Smooth muscle cell (in vitro differentiated cells): ENCODE data around the gene AMPH. TPM values are rescaled to one million over a fixed set of nuclear protein-coding genes. Genes with fewer than 3 reads are reported as not detected.

ENCODE experiments used
- DNase-seq: peaks from one replicate; lab custom pipeline; 2025; ENCODE audit not compliant: unreplicated experiment; lab: John Stamatoyannopoulos, UW
- H2AFZ ChIP-seq: fragments of 200-600 bp; sonication (generic); 2 replicates; pipeline ENCODE4 v1.6.0; 2016; ENCODE audit warnings: antibody characterized with exemption, low read depth, mild to moderate bottlenecking
- H3F3A ChIP-seq: fragments of 200-600 bp; sonication (generic); 2 replicates; pipeline ENCODE4 v1.6.0; 2017; ENCODE audit warnings: antibody characterized with exemption, low read depth
- H3K27ac ChIP-seq: fragments of 200-600 bp; sonication (generic); 2 replicates; pipeline ENCODE4 v1.5.1; 2016; ENCODE audit warnings: low read depth, mild to moderate bottlenecking
- H3K27me3 ChIP-seq: fragments of 200-600 bp; sonication (generic); 2 replicates; pipeline ENCODE4 v1.6.1; 2016; ENCODE audit warnings: low read depth, mild to moderate bottlenecking
- H3K36me3 ChIP-seq: fragments of 200-600 bp; sonication (generic); 2 replicates; pipeline ENCODE4 v1.5.1; 2016; ENCODE audit warnings: low read depth
- H3K4me1 ChIP-seq: fragments of 200-600 bp; sonication (generic); 2 replicates; pipeline ENCODE4 v1.5.1; 2016; ENCODE audit warnings: low read depth
- H3K4me2 ChIP-seq: fragments of 200-600 bp; sonication (generic); 2 replicates; pipeline ENCODE4 v1.6.0; 2016; ENCODE audit warnings: mild to moderate bottlenecking
- H3K4me3 ChIP-seq: fragments of 200-600 bp; sonication (generic); 2 replicates; pipeline ENCODE4 v1.5.1; 2016; ENCODE audit warnings: mild to moderate bottlenecking
- H3K79me2 ChIP-seq: fragments of 200-600 bp; sonication (generic); 2 replicates; pipeline ENCODE4 v1.6.0; 2016; ENCODE audit warnings: low read depth, mild to moderate bottlenecking
- H3K9ac ChIP-seq: fragments of 200-600 bp; sonication (generic); 2 replicates; pipeline ENCODE4 v1.6.0; 2016; ENCODE audit warnings: low read depth
- H3K9me3 ChIP-seq: fragments of 200-600 bp; sonication (generic); replicated peaks from 2 replicates; pipeline ENCODE4 v1.5.1; 2016; ENCODE audit warnings: low read depth
- H4K20me1 ChIP-seq: fragments of 200-600 bp; sonication (generic); 2 replicates; pipeline ENCODE4 v1.6.0; 2016; ENCODE audit warnings: low read depth
- CTCF ChIP-seq: fragments of 200-600 bp; sonication (generic); IDR thresholded peaks from 2 replicates; pipeline ENCODE4 v1.5.1; 2017; ENCODE audit warnings: borderline replicate concordance, mild to moderate bottlenecking, antibody characterized with exemption; ENCODE audit not compliant: insufficient read depth, poor library complexity, severe bottlenecking
- WGBS: methylation state at CpG from one replicate; pipeline ENCODE4 v1.1.7; 2016; ENCODE audit warnings: low lambda C conversion rate; 5-methylcytosine and 5-hydroxymethylcytosine counted together
- polyA plus RNA-seq: library from polyadenylated mRNA; unstranded; fragments of >200 nt; fragmentation: Nextera tagmentation; extraction: Ambion mirVana; gene quantifications from 2 replicates; pipeline ENCODE4 v1.2.1, GENCODE V29; 2016
- total RNA-seq: library from RNA; depleted of rRNA; stranded (reverse); fragments of >200 nt; gene quantifications from 2 replicates; pipeline ENCODE4 v1.2.3, GENCODE V29; 2014

AMPH gene
- total and polyA plus RNA-seq, 2 experiments from 2014 or later = 1.6 to 2.4 TPM

- H3K79me2 ChIP-seq = no peaks in the 10 kb centered on the region
- DNase-seq = no peak
- 93% methylated on average over 2 of the region's 2 CpGs for WGBS
Measured at GRCh38 chr7:38535073-38535472, 96.1 kb downstream of the AMPH start.

GRCh38 chr7:38525857-38526256 is 105.3 kb downstream of the AMPH start:
- DNase-seq = no peak
- no peaks in the 10 kb centered on the region for H3K79me2 ChIP-seq
- H3K27ac ChIP-seq = no peak overlapping the region
- H3K4me1 ChIP-seq = no peaks in the 10 kb centered on the region
- no peaks in the 10 kb centered on the region for H3K9me3 ChIP-seq
- 81% methylated on average over 1 of the region's 1 CpG for WGBS
- H3K4me2 ChIP-seq = no peak overlapping the region
- H2AFZ ChIP-seq = no peak overlapping the region
- H4K20me1 ChIP-seq = no peaks in the 10 kb centered on the region
- H3F3A ChIP-seq = no peaks in the 10 kb centered on the region
- H3K27me3 ChIP-seq = peaks cover 3% of the 10 kb centered on the region
- TF ChIP-seq CTCF = no peak
- H3K36me3 ChIP-seq = no peaks in the 10 kb centered on the region
- H3K9ac ChIP-seq = no peak overlapping the region
- no peak overlapping the region for H3K4me3 ChIP-seq

More at GRCh38 chr7:38535073-38535472, 96.1 kb downstream of the AMPH start:
- Histone ChIP-seq H4K20me1 (no peaks in the 10 kb centered on the region), H3F3A (no peaks in the 10 kb centered on the region), H2AFZ (no peak overlapping the region), H3K4me2 (no peak overlapping the region), H3K9ac (no peak overlapping the region), H3K36me3 (no peaks in the 10 kb centered on the region), H3K27me3 (peaks cover 11% of the 10 kb centered on the region), H3K27ac (no peak overlapping the region), H3K9me3 (no peaks in the 10 kb centered on the region), H3K4me1 (no peaks in the 10 kb centered on the region), H3K4me3 (no peak overlapping the region)
- TF ChIP-seq CTCF = no peak

GRCh38 chr7:38524786-38525185 is 106.4 kb downstream of the AMPH start:
- DNase-seq = no peak
- H2AFZ ChIP-seq = no peak overlapping the region
- no peaks in the 10 kb centered on the region for H3K4me1 ChIP-seq
- H3K36me3 ChIP-seq = no peaks in the 10 kb centered on the region
- WGBS = 41% methylated on average over 1 of the region's 1 CpG
- no peaks in the 10 kb centered on the region for H3K27me3 ChIP-seq
- no peak overlapping the region for H3K4me2 ChIP-seq
- no peak overlapping the region for H3K27ac ChIP-seq
- TF ChIP-seq CTCF = no peak
- H3K9ac ChIP-seq = no peak overlapping the region
- H3F3A ChIP-seq = no peaks in the 10 kb centered on the region
- no peaks in the 10 kb centered on the region for H3K9me3 ChIP-seq
- no peaks in the 10 kb centered on the region for H4K20me1 ChIP-seq
- H3K79me2 ChIP-seq = no peaks in the 10 kb centered on the region
- no peak overlapping the region for H3K4me3 ChIP-seq

- H3K79me2 ChIP-seq = no peaks in the 10 kb centered on the region
- no peak for TF ChIP-seq CTCF
- no peaks in the 10 kb centered on the region for H3K36me3 ChIP-seq
- 79% methylated on average over 2 of the region's 2 CpGs for WGBS
- H3K9ac ChIP-seq = no peak overlapping the region
- no peaks in the 10 kb centered on the region for H3K9me3 ChIP-seq
- H3F3A ChIP-seq = no peaks in the 10 kb centered on the region
- H3K27ac ChIP-seq = no peak overlapping the region
- no peaks in the 10 kb centered on the region for H4K20me1 ChIP-seq
- no peak overlapping the region for H3K4me2 ChIP-seq
- no peaks in the 10 kb centered on the region for H3K27me3 ChIP-seq
- H3K4me1 ChIP-seq = no peaks in the 10 kb centered on the region
- H2AFZ ChIP-seq = no peak overlapping the region
- no peak for DNase-seq
- no peak overlapping the region for H3K4me3 ChIP-seq
Measured at GRCh38 chr7:38520741-38521140, 110.4 kb downstream of the AMPH start.
